HG03097 (cell line): ENCODE measurements around the gene CHERP.
"Not testable (repeated sequence)": the region's sequence is repeated elsewhere in the genome, so short reads cannot be mapped to it uniquely, and the experiment has no call there.

ENCODE experiments used
- ATAC-seq: cut with Tn5 transposase; IDR thresholded peaks from one replicate; pipeline ENCODE4 v1.9.1; 2021; ENCODE audit not compliant: unreplicated experiment, low FRiP score

The CHERP gene

DNA sequence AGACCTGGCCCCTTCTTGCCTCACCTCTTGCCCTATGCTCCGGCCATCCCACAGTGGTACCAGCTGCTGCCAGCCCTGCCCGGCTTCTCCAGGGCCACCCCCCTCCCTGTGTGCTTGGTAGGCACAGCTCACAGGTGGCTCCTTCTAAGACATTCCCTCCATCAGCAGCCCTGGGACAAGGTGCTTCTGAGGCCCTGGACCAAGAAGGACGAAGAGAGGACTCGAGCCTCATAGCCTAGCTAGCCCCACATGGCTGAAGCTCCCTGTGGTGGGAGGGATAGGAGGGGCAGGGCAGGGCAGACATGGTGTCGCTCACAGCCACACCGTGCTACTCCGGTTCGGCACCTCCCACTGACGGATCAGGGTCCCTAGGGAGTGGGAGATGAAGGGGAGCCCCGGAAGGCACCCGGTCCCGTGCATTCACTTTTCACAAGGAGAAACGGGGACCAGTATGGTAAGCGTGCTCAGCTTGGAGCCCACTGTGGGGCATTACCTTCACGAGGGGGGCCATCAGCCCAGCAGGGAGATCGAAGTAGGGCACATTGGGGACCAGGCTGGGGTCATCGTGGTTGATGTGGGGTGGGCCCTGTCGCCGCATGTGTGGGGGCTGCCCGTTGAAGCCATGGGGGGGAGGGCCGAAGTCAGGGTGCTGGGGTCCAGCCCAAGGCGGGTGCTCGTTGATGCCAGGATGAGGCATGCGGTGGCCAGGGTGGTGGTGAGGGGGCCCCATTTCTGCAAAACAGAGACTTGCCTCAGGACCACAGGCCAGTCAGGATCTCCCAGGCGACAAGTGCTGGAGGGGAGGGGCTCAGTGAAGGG lies 19.5 kb downstream of the CHERP start:
- no peak for ATAC-seq

DNA sequence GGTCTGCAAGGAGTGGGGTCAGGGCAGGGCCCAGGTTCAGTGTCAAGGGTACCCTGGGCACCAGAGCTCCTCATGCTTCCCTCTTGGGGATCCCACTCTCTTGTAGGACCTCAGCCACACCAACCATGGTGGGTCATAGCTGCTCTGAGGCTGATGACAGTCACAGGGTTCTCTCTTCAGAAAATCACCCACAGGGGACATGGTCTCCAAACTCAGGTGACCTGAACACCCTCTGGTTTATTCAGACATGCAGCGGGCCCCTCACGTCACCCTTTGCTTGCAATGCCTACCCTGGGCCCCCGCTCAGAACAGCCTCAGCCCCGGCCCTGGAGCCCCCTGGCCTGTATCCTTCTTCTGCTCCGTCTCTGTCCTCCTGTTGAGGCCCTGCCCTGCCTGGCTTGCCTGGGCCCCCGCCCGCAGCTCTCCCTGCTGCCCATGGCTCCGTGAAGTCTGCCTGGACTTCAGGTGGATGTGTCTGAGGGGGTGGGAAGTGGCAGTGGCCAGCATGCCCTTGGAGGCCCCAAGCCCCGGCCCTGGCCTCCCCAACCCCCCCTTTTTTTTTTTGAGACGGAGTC lies 20.4 kb downstream of the CHERP start:
- no peak for ATAC-seq

DNA sequence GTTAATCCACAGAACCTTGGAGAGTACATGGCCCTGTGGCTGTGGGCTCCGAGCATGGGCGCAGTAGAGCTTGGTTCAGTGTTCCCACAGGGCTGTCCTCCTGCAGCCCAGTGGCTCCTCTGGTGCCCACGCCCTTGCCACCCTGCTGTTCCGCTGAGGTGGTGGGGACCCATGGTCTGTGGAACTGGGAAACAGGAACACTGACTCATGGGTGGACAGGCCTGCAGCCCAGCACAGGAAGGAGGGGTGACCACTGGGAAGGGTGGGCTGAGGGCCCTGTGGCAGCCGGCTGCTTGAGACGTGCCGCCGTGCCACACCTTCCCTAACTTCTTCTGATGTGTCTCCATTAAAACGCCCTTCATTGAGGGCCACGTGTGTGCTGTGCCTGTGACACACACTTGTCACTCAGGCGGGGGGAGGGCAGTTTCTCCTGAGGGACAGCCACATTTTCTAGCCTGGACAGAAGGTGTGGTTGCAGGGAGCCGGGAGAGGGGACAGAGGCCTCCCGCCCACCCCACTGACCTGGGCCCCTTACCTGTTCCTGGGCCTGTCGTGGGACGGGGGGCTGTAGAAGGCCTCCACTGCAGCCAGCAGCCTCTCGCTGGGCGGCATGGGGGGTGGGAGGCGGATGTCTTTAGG lies 21.1 kb downstream of the CHERP start:
- no peak for ATAC-seq

DNA sequence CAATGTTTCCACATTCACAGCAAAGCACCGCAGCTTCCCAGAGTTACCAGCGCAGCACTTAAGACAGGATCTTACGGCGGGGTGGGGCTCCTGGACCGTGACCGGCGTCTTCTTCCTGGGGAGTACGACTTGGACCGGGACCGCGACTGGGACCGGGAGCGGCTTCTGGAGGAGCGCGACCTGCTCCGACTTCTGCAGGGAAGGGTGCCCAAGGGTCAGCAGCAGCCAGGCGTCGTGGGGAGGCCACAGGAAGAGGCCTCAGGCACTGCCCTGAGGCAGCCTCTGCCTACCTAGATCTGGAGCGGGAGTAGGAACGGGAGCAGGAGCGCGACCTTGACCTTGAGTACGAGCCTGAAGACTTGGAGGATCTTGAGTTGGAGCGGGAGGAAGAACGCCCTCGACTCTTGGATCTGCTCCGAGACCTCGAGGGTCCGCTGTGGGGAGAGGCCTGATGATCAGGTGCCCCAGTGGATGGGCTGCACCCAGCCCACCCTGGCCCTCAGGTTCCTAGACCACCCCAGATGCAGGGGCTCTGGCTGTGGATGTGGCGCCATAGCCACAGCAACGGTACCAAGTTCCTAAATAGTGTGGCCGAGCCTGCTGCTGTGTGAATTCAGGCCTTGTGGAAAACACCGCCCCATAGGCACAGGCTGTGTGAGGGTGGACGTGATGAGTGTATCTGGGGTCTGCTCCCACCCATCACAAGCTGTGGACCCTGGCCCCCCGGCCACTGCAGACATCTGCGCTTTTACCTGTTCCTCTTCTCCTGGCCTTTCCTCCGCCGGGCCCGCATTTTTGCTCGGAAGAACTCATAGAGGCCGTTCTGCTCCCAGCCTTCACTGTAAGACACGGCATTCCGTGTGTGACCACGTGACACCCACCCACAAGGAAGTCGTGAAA lies 21.9 kb downstream of the CHERP start:
- no peak for ATAC-seq

DNA sequence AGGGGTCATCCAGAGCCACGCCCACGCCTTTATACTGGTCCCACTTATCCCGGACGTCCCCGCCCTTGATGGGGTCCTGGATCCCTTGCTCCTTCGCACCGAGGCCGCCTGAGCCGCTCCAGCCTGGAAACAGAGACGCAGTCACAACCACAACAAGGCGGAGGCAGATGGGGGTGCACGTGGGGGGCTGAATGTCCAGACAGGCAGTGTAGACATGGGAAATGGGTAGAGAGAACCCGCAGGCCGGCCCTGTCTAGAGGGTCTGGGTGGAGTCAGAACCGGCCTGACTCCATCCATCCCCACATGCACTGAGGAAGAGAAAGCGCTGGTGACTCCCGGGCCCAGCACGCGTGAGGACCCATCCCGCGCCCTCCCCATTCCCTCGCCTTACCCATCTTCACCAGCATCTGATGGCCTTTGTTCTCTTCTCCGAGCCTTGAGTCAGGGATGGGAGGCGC lies 23.0 kb downstream of the CHERP start:
- no peak for ATAC-seq

DNA sequence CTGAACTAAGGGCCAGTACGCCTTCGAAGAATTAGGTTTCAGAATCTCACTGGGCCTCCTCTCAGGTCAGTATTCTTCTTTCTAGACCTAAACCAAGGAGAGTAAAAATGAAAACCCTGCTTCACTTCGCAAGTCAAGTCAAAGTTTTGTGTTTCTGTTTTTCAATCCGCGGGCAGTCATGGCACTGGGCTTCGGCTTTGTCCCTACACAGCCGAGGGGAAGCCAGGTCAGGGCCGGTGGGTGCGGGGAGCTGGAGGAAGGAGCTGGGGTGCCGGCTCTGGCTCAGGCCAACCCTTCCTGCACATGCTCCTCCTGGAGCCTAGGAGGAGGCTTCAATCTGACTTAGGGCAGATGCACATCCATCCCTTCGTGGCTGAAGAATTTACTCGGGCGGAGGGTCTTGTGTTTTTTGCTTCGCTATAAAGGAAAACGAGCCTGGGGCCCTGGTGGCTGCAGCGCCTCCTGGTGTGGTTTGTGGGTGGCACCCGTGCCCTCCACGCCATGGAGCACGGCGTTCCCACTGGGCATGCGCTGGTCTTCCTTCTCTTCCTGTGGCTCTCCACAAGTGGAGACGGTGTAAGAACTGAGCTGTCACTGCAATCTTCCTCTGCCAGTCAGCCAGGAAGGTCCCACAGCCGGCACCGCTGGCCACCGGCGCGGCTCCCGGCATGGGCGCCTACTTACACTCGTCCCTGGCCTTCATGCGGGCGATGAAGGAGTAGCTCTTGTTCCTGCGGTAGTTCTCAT lies 23.6 kb downstream of the CHERP start:
- no peak for ATAC-seq

DNA sequence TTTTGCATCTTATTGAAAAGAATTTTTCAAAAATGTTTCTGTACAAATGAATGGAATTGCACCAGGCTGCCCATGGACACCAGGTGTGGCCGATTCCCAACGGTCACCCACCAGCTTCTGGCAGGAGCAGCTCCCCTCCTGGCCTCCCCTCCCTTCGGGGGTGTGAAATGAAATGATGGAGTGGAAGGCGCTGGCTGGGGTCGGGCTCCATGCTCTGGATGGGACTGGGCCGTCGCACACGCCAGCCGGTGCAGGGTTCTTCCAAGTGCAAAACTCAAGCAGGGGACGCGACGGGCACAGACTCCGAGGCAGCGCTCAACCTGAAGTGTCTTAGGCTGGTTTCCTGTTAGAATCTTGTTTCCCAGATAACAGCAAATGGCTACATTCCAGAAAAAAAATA lies 24.2 kb downstream of the CHERP start:
- no peak for ATAC-seq

DNA sequence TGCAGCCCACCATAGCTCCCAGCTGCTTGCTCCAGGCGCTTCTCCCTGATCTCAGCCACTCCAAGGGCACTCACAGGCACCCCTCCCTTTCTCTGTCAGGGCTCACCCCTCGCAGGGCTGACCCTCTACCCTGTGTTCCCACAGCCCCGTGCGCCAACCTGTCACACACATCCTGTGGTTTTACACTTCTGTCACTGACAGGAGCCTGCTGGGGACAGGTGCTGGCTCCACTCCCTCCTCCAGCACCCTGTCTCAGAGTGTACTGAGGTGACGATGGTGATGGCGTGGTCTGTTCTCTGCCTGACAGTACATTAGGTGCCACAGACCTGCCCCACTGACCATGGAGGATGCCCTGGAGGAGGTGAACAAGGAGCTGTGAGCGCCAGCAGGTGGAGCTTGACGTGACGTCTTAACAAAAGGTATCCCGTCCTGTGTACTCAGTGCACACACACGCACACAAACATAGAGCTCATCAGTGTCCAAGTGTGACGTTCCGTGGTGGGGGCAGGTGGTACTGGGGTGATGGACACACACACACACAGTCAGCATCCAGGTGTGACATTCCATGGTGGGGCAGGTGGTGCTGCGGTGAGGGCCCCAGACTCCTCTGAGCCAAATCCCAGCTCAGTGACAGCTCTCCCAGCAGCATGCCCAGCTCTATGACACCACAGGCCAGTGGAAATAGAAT lies 25.2 kb downstream of the CHERP start:
- no peak for ATAC-seq

DNA sequence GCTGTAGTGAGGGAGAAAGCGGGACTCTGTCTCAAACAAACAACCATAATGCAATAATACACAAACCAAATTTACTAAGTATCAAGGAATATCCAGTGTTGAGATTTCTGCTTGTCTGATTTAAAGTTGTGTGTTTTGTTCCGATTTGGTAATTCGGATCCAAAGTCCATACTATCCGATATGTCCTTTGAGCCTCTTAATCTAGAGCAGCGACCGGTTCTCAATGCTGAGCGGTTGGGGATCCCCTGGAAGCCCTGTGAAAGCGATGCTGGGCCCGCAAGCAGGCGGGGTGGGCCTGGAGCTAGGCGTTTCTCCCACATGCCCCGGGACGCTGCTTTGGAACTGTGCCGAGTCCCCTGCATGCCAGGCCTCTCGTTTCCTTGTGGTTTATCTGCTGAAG lies 25.9 kb downstream of the CHERP start:
- ATAC-seq: no peak

DNA sequence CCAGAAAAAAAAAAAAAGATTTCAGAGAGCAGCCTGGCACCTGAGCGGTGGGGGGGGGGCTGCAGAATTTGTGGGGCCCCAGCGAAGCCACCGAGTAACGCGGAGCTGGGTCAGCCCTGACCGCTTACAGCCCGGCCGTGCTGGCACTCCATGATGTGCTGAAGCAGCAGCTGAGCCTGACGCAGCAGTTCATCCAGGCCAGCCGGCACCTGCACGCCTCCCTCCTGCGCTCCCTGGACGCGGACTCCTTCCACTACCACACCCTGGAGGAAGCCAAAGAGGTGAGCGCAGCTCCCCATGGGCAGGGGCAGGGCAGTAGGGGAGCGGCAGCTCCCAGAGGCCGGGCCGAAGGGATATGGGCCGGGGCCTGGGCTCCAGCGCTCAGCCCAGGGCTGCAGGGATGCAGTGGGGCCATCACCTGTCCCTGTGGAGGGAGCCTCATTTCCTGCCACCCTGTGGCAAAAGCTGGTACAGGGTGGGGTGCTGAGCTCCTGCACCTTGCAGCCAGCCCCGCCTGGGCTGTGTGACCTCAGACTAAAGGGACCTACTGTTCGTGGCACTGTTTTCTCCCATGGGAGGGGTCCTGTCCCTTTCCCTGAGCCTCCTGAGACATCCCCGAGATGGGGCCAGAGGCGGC lies 27.7 kb downstream of the CHERP start:
- ATAC-seq: no peak

DNA sequence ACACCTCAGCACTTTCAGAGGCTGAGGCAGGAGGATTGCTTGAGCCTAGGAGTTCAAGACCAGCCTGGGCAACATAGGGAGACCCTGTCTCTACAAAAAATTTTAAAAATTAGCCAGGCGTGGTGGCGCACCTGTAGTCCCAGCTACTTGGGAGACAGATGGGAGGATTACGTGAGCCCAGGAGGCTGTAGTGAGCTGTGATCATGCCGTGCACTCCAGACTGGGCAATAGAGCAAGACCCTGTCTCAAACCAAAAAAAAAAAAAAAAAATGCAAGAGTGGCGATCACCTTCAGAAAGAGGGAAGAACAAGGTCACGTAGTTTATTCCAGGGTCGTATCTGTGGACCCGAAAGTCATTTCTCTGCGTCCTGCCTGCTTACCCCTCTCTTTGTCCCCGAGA lies 29.6 kb downstream of the CHERP start:
- not testable (repeated sequence) for ATAC-seq

DNA sequence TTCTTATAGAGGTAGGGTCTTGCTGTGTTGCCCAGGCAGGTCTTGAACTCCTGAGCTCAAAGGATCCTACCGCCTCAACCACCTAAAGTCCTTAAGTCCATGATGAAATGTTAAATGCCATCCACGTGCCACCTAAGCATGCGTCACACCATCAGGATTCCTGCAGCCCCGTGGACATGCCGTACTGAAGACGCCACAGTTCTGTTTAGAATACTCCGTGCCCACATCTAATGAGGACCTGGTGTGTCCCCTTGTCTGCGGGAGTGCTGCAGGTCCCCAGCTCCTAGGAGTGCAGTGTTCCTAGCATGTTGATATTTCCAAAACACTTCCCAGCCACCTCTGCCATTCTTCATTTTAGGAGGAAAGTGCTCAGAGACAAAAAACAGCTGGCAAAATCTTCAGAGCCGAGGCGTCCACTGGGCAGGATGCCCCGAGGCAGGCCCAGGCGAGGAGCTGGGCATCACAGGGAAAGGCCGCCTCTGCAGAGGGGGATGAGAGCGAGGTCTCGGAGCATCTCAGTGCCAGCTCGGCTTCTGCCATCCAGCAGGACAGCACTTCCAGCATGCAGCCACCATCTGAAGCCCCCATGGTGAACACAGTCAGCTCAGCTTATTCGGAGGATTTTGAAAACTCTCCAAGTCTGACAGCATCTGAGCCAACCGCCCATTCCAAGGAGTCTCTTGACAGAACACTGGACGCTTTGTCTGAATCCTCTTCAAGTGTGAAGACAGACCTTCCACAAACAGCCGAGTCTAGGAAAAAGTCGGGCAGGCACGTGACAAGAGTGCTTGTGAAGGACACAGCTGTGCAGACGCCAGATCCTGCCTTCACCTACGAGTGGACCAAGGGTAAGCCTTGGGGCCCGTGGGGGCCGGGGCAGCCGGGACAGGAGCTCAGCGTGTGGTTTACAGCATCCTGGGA lies 32.8 kb downstream of the CHERP start:
- no peak for ATAC-seq

DNA sequence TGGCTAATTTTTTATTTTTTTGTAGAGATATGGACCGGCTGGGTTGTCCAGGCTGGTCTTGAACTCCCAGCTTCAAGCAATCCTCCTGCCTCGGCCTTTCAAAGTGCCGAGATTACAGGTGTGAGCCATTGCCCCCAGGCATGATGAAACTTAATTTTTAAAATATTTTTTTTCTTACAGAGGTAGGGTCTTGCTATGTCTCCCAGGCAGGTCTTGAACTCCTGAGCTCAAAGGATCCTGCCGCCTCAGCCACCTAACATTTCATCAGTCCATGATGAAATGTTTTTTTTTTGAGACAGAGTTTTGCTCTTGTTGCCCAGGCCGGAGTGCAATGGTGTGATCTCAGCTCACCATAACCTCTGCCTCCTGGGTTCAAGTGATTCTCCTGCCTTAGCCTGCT lies 33.7 kb downstream of the CHERP start:
- no peak for ATAC-seq

DNA sequence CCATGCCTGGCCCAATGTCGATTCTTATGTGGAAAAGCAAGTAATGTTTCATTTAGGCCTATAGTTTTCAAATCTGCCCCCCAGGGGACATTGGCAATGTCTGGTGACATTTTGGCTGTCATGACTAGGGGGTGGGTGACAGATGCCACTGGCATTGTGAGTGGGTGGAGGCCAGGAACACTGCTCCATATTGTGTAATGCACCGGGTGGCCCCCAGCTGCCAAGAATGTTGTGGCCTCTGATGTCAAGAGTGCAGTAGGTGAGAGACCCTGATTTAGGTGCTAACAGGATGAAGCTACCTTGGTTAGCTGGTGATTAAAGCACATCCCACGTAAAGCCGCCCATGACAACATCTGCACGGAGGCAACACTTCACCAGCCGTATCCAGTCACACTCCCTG lies 35.3 kb downstream of the CHERP start:
- no peak for ATAC-seq

DNA sequence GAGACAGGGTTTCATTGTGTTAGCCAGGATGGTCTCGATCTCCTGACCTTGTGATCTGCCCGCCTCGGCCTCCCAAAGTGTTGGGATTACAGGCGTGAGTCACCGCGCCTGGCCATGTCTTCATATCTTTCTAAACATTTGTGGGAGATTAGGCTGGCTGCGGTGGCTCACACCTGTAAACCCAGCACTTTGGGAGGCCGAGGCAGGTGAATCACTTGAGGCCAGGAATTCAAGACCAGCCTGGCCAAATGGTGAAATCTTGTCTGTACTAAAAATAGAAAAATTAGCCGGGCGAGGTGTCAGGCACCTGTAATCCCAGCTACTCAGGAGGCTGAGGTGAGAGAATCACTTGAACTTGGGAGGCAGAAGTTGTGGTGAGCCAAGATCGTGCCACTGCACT lies 36.1 kb downstream of the CHERP start:
- ATAC-seq: not testable (repeated sequence)

DNA sequence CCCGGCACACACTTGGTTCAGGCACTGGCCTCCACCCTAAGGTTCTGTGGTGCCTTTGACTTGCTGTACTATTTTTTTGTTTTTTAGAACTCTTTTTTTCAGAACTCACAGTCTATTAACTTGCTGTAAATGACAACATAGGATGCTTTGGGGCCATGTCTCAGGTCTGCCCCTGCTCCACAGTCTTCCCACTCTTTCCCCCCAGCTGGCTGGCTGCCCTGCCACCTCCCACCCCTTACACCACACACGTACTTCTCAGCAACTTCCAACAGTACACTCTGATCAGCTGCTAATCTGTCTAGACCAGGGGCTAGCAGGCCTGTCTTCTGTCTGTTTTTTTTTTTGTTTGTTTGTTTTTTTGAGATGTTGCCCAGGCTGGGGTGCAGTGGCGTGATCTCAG lies 38.0 kb downstream of the CHERP start:
- no peak for ATAC-seq

DNA sequence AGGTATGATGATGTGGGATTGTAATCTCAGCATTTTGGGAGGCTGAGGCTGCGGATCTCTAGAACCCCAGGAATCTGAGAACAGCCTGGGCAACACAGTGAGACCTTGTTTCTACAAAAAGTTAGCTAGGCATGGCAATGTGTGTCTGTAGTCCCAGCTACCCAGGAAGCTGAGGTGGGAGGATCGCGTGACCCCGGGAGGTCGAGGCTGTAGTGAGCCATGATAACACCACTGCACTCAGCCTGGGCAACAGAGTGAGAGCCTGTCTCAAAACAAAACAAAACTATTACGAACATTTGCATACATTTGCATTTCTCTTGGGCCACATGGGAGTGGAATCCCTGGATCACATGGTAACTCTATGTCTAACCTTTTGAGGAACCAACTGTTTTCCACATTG lies 44.4 kb downstream of the CHERP start:
- no peak for ATAC-seq

DNA sequence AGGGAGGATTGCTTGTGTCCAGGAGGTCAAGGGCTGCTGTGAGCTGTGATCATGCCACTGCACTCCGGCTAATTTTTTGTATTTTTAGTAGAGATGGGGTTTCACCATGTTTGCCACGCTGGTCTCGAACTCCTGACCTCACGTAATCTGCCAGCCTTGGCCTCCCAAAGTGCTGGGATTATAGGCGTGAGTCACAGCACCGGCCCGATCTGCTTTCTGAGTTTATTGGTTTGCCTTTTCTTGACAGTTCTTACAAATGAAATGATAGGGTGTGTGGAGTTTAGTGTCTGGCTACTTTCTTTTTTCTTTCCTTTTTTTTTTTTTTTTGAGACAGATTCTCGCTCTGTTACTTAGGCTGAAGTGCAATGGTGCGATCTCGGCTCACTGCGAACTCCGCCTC lies 45.2 kb downstream of the CHERP start:
- no peak for ATAC-seq
